Liver (tissue), 3 donors: ENCODE data around the gene SIL1.

Experiments
- ATF3 ChIP-seq: IDR thresholded peaks from 2 replicates; pipeline ENCODE4 v1.6.1; 2016; ENCODE audit warnings: antibody characterized with exemption
- CTCF ChIP-seq: fragments of 150-350 bp; IDR thresholded peaks from 2 replicates; pipeline ENCODE4 v1.5.1; 2017; ENCODE audit warnings: improper control_type of control experiment, low read depth, low read length; ENCODE audit not compliant: missing input control
- EGR1 ChIP-seq, 2 donors: IDR thresholded peaks; 2 replicates each; pipeline ENCODE4 v1.6.1; 2016 to 2018; ENCODE audit warnings: antibody characterized with exemption in 2 of 2, low read depth in 2 of 2
- FOXA1 ChIP-seq: IDR thresholded peaks from 2 replicates; pipeline ENCODE4 v1.6.1; 2016; ENCODE audit warnings: antibody characterized with exemption
- GABPA ChIP-seq, 2 donors: IDR thresholded peaks in 1 of 2; conservative IDR thresholded peaks in 1 of 2; 2 replicates each; pipeline ENCODE4 v1.6.1; 2016; ENCODE audit warnings: antibody characterized with exemption in 2 of 2, mild to moderate bottlenecking in 1 of 2, moderate library complexity in 1 of 2
- HNF4G ChIP-seq: IDR thresholded peaks from 2 replicates; pipeline ENCODE4 v1.6.1; 2016; ENCODE audit warnings: antibody characterized with exemption
- REST ChIP-seq: IDR thresholded peaks from 2 replicates; pipeline ENCODE4 v1.6.1; 2016; ENCODE audit warnings: antibody characterized with exemption, mild to moderate bottlenecking
- RXRA ChIP-seq, 2 donors: IDR thresholded peaks; 2 replicates each; pipeline ENCODE4 v1.6.1; 2017 to 2018; ENCODE audit warnings: antibody characterized with exemption in 2 of 2, mild to moderate bottlenecking in 1 of 2
- TAF1 ChIP-seq: conservative IDR thresholded peaks from 2 replicates; pipeline ENCODE4 v1.6.1; 2016; ENCODE audit warnings: antibody characterized with exemption, mild to moderate bottlenecking
- YY1 ChIP-seq: IDR thresholded peaks from 2 replicates; pipeline ENCODE4 v1.6.1; 2016; ENCODE audit warnings: antibody characterized with exemption, mild to moderate bottlenecking
- TF ChIP-seq, protein P1 (sequence below): IDR thresholded peaks from 2 replicates; pipeline ENCODE4 v1.6.1; 2016; ENCODE audit warnings: antibody characterized with exemption
- donor health status: healthy.
- donor health status: healthy.

DNA sequence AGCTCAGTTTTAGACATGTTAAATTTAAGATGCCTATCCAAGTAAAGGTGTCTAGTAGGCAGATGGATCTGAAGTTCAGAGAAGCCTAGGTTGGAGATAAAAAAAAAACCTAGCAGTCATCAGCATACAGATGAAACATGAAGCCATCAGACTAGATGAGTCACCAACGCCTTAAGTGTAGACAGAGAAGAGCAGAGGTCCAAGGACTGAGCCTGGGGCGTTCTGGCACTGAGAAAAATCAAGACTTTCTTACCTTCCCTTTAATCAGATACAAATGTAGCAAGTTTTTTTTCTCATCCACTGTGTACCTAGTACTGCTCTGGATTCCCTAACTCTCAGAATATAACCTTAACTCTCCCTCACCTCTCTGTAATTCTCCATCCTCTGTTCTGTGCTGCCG lies 97.3 kb downstream of the SIL1 start:
- TF ChIP-seq GABPA (IDR thresholded peaks at IDR 0.05 in 1 of 2, conservative IDR thresholded peaks at IDR 0.05 in 1 of 2): no peak
- TF ChIP-seq CTCF: no peak
- TF ChIP-seq ATF3: no peak
- TF ChIP-seq REST: no peak
- TF ChIP-seq TAF1: no peak
- TF ChIP-seq EGR1 (IDR thresholded peaks at IDR 0.05; ENCODE audit: low read depth in 2 of 2): no peak
- TF ChIP-seq, protein P1, sequence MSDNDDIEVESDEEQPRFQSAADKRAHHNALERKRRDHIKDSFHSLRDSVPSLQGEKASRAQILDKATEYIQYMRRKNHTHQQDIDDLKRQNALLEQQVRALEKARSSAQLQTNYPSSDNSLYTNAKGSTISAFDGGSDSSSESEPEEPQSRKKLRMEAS: no peak
- no peak for TF ChIP-seq RXRA (IDR thresholded peaks at IDR 0.05)
- no peak for TF ChIP-seq HNF4G
- no peak for TF ChIP-seq FOXA1
- TF ChIP-seq YY1: no peak
